MM.1S (cell line): ENCODE data around the gene MANBA.

Experiments used
- DNase-seq: peaks from one replicate; pipeline ENCODE4 v3.0.0-alpha.2; 2015
- H2AFZ ChIP-seq: fragments of 300-600 bp; sonication (generic); 2 replicates; pipeline ENCODE4 v1.6.0; 2016; ENCODE audit warnings: antibody characterized with exemption, low read length
- H3F3A ChIP-seq: fragments of 300-600 bp; sonication (generic); 2 replicates; pipeline ENCODE4 v1.6.1; 2016; ENCODE audit warnings: mild to moderate bottlenecking, antibody characterized with exemption, low read length, moderate library complexity, mixed read lengths; ENCODE audit not compliant: insufficient read depth
- H3K27ac ChIP-seq: fragments of 300-600 bp; sonication (generic); 2 replicates; pipeline ENCODE4 v1.5.1; 2016; ENCODE audit warnings: mild to moderate bottlenecking, low read length
- H3K27me3 ChIP-seq: fragments of 300-600 bp; sonication (generic); replicated peaks from 2 replicates; pipeline ENCODE4 v1.6.0; 2016; ENCODE audit warnings: low read length; ENCODE audit not compliant: insufficient read depth
- H3K36me3 ChIP-seq: fragments of 300-600 bp; sonication (generic); replicated peaks from 2 replicates; pipeline ENCODE4 v1.6.1; 2016; ENCODE audit warnings: mild to moderate bottlenecking, low read length, mixed read lengths; ENCODE audit not compliant: insufficient read depth
- H3K4me1 ChIP-seq: fragments of 300-600 bp; sonication (generic); 2 replicates; pipeline ENCODE4 v1.6.1; 2016; ENCODE audit warnings: low read length, mixed read lengths
- H3K4me2 ChIP-seq: fragments of 300-600 bp; sonication (generic); 2 replicates; pipeline ENCODE4 v1.6.0; 2016; ENCODE audit warnings: low read depth, low read length
- H3K4me3 ChIP-seq: fragments of 300-600 bp; sonication (generic); 2 replicates; pipeline ENCODE4 v1.5.1; 2016; ENCODE audit warnings: low read length, mixed read lengths
- H3K79me2 ChIP-seq: fragments of 300-600 bp; sonication (generic); 2 replicates; pipeline ENCODE4 v1.6.1; 2016; ENCODE audit warnings: mixed run types, low read length, mixed read lengths
- H3K9ac ChIP-seq: fragments of 300-600 bp; sonication (generic); 2 replicates; pipeline ENCODE4 v1.6.1; 2016; ENCODE audit warnings: low read length, mixed read lengths
- H3K9me2 ChIP-seq: fragments of 300-600 bp; sonication (generic); replicated peaks from 2 replicates; pipeline ENCODE4 v1.6.1; 2016; ENCODE audit warnings: mild to moderate bottlenecking, low read length, mixed read lengths; ENCODE audit not compliant: insufficient read depth
- H3K9me3 ChIP-seq: fragments of 300-600 bp; sonication (generic); replicated peaks from 2 replicates; pipeline ENCODE4 v1.6.1; 2016; ENCODE audit warnings: mild to moderate bottlenecking, low read length, mixed read lengths; ENCODE audit not compliant: insufficient read depth
- H4K20me1 ChIP-seq: fragments of 300-600 bp; sonication (generic); 2 replicates; pipeline ENCODE4 v1.6.1; 2016; ENCODE audit warnings: mild to moderate bottlenecking, low read length, moderate library complexity, mixed read lengths; ENCODE audit not compliant: insufficient read depth
- EZH2 ChIP-seq: fragments of 300-600 bp; sonication (generic); optimal IDR thresholded peaks from 2 replicates; pipeline ENCODE3; 2017; ENCODE audit warnings: low read depth, mild to moderate bottlenecking, antibody characterized with exemption, low read length, mixed read lengths
- EZH2phosphoT487 ChIP-seq: fragments of 300-600 bp; sonication (generic); IDR thresholded peaks from 2 replicates; pipeline ENCODE4 v1.6.1; 2018; ENCODE audit warnings: antibody characterized with exemption, low read length
- TF ChIP-seq, protein P1 (sequence below): fragments of 300-600 bp; sonication (generic); IDR thresholded peaks from 2 replicates; pipeline ENCODE4 v1.5.1; 2016; ENCODE audit warnings: antibody characterized with exemption, low read length, mixed read lengths

Gene MANBA

DNA sequence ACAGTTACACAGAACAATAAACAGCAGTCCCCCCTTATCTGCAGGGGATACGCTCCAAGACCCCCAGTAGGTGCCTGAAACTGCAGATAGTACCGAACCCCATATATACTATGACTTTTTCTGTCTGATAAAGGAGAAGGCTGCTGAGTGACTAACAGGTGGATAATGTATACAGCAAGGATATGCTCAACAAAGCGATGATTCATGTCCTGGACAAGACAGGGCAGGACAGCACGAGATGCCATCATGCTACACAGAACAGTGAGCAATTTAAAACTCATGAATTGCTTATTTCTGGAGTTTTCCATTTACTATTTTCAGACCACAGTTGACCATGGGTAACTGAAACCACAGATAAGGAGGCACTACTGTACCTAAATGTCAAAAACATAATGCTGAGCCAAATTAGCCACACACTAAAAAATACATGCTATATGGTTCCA, 76.1 kb downstream of the MANBA start:
- Histone ChIP-seq H3K4me3 (no peak overlapping the region), H3K9ac (no peak overlapping the region), H4K20me1 (no peaks in the 10 kb centered on the region), H3F3A (peaks cover 4% of the 10 kb centered on the region; the same call in 1 of the 2 replicates), H3K9me3 (no peaks in the 10 kb centered on the region), H3K27ac (peak overlapping the region; percentile 18; the same call in 1 of the 2 replicates), H2AFZ (no peak overlapping the region), H3K27me3 (no peaks in the 10 kb centered on the region), H3K4me2 (peak overlapping the region; percentile 8; the same call in 1 of the 2 replicates), H3K9me2 (no peaks in the 10 kb centered on the region), H3K79me2 (no peaks in the 10 kb centered on the region), H3K4me1 (peaks cover 25% of the 10 kb centered on the region), H3K36me3 (no peaks in the 10 kb centered on the region; the same call in 1 of the 2 replicates)
- TF ChIP-seq, protein P1, sequence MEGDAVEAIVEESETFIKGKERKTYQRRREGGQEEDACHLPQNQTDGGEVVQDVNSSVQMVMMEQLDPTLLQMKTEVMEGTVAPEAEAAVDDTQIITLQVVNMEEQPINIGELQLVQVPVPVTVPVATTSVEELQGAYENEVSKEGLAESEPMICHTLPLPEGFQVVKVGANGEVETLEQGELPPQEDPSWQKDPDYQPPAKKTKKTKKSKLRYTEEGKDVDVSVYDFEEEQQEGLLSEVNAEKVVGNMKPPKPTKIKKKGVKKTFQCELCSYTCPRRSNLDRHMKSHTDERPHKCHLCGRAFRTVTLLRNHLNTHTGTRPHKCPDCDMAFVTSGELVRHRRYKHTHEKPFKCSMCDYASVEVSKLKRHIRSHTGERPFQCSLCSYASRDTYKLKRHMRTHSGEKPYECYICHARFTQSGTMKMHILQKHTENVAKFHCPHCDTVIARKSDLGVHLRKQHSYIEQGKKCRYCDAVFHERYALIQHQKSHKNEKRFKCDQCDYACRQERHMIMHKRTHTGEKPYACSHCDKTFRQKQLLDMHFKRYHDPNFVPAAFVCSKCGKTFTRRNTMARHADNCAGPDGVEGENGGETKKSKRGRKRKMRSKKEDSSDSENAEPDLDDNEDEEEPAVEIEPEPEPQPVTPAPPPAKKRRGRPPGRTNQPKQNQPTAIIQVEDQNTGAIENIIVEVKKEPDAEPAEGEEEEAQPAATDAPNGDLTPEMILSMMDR: no peak
- TF ChIP-seq EZH2 (no peak), EZH2phosphoT487 (no peak)
- peak; percentile 16 for DNase-seq

DNA sequence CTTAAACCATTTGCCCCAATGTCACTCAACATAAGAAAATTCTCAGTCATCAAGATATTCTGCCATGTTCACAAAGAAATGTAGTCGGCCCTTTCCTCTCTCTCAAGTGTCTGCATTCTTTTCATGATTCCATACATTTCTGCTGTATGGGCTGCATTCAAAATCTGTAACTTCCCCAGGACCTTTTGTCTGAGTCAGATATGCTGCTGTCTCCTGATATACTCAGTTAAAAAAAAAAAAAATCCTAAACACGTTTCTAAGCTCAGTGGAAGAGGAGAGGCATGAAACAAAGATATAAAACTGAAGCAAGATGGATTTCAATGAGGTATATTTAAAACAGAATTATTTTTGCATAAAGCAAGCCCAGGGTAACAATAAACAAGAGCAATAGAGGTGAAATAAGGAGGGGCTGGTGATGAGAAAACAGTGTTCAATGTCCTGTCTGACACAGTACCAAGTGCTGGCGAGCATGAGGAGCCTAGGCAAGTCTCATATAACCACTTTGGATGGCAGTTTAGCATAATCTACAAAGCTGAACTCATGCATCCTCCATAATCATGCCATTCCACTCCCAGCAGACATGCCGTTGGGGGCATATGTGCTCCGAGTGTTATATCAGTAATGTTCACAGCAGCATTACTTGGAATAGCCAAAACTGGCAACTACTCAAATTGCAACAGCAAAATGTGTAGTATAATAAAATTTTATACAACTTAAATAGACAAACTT, 76.7 kb downstream of the MANBA start:
- H3K4me1 ChIP-seq: peaks cover 25% of the 10 kb centered on the region
- H2AFZ ChIP-seq: no peak overlapping the region
- H3K4me2 ChIP-seq: peak overlapping the region; percentile 8; the same call in 1 of the 2 replicates
- no peak overlapping the region for H3K9ac ChIP-seq
- H3K4me3 ChIP-seq: no peak overlapping the region
- H3K27me3 ChIP-seq: no peaks in the 10 kb centered on the region
- H3K9me2 ChIP-seq: no peaks in the 10 kb centered on the region
- H4K20me1 ChIP-seq: no peaks in the 10 kb centered on the region
- no peaks in the 10 kb centered on the region for H3K36me3 ChIP-seq
- no peak for DNase-seq
- no peaks in the 10 kb centered on the region for H3K79me2 ChIP-seq
- TF ChIP-seq EZH2 (no peak), EZH2phosphoT487 (no peak)
- H3F3A ChIP-seq: peaks cover 4% of the 10 kb centered on the region; the same call in 1 of the 2 replicates
- H3K9me3 ChIP-seq: no peaks in the 10 kb centered on the region
- H3K27ac ChIP-seq: peak overlapping the region; percentile 9; the same call in 1 of the 2 replicates

DNA sequence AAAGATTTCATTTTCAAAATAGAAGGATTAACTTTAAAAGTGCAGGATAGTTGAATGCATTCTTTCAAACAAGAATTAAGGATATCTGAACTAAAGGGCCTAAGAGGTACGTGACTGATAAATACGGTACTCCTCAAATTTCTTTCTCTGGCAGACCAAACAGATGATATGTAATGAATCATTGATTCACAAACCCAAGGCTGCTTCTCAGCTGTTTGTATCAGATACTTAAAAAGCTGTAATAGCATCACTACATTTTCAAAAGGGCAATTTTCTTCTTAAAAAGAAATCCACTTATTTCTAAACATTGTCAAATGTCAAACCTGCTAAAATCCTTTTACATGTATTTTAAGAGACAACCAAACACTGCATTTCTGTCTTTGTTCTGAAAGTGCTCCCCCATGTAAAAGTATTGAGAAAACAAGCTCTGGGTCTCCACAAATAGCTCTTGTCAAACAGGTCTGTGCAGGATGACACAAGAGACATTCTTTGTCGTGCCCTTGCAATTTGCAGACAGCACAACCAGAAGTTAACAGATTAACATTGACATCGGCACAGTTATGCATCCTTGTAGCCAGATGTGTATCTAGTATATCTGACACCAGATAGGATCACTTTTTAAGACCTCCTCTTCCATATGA, 82.0 kb downstream of the MANBA start:
- TF ChIP-seq EZH2: no peak
- TF ChIP-seq EZH2phosphoT487: no peak
- H3K36me3 ChIP-seq: no peaks in the 10 kb centered on the region
- no peak overlapping the region for H3K4me2 ChIP-seq
- H3K9ac ChIP-seq: no peak overlapping the region
- no peak overlapping the region for H3K27ac ChIP-seq
- no peaks in the 10 kb centered on the region for H3K9me3 ChIP-seq
- H4K20me1 ChIP-seq: no peaks in the 10 kb centered on the region
- no peaks in the 10 kb centered on the region for H3F3A ChIP-seq
- no peaks in the 10 kb centered on the region for H3K9me2 ChIP-seq
- H3K4me1 ChIP-seq: no peaks in the 10 kb centered on the region
- H3K27me3 ChIP-seq: no peaks in the 10 kb centered on the region
- no peaks in the 10 kb centered on the region for H3K79me2 ChIP-seq
- no peak for DNase-seq
- H2AFZ ChIP-seq: no peak overlapping the region
- H3K4me3 ChIP-seq: no peak overlapping the region

DNA sequence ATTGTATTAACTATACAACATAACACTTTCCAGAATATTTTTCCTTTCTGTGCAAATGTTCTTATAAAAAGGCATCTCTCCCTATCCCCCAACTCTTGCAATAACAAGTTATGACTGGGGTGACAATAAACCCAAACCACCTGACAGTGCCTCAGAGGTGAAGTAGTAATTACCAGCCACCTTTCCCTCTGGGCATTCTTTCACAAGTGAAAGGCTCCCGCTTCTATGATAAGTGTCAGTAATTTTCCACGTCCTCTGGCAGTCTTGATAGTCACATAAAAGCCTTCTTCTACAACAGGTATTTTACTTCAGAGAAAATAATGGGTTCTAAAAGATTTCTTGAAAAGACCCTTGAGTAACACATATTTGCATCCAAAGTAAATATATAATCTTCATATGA, 82.7 kb downstream of the MANBA start:
- no peaks in the 10 kb centered on the region for H4K20me1 ChIP-seq
- no peaks in the 10 kb centered on the region for H3K9me3 ChIP-seq
- H3K4me2 ChIP-seq: no peak overlapping the region
- TF ChIP-seq EZH2phosphoT487: no peak
- H3K4me3 ChIP-seq: no peak overlapping the region
- no peak overlapping the region for H2AFZ ChIP-seq
- H3F3A ChIP-seq: no peaks in the 10 kb centered on the region
- H3K27me3 ChIP-seq: no peaks in the 10 kb centered on the region
- no peak overlapping the region for H3K27ac ChIP-seq
- no peak overlapping the region for H3K9ac ChIP-seq
- no peaks in the 10 kb centered on the region for H3K9me2 ChIP-seq
- no peaks in the 10 kb centered on the region for H3K36me3 ChIP-seq
- no peaks in the 10 kb centered on the region for H3K79me2 ChIP-seq
- no peaks in the 10 kb centered on the region for H3K4me1 ChIP-seq
- DNase-seq: no peak
